Gastrocnemius medialis (tissue), 4 donors: ENCODE data around the gene OR5A1.

Source experiments
- POLR2A ChIP-seq, 2 donors: fragments of 450-650 bp; IDR thresholded peaks; one replicate each; pipeline ENCODE4 v1.6.1; 2017; ENCODE audit warnings: antibody characterized with exemption in 2 of 2, mild to moderate bottlenecking in 2 of 2, moderate library complexity in 2 of 2
- TF ChIP-seq, protein P1 (sequence below), 5 experiments: fragments of 450-650 bp in 3 of 5; fragments of 200-600 bp in 2 of 5; sonication (generic) in 2 of 5; IDR thresholded peaks in 4 of 5; conservative IDR thresholded peaks in 1 of 5; 1 replicate in 4 of 5; 2 replicates in 1 of 5; pipeline ENCODE4 v1.5.1; 2016 to 2019; ENCODE audit warnings: antibody characterized with exemption in 5 of 5, mild to moderate bottlenecking in 3 of 5, moderate library complexity in 3 of 5

GRCh38 chr11:59459916-59460315, 23.6 kb downstream of the OR5A1 start:
- TF ChIP-seq, protein P1, sequence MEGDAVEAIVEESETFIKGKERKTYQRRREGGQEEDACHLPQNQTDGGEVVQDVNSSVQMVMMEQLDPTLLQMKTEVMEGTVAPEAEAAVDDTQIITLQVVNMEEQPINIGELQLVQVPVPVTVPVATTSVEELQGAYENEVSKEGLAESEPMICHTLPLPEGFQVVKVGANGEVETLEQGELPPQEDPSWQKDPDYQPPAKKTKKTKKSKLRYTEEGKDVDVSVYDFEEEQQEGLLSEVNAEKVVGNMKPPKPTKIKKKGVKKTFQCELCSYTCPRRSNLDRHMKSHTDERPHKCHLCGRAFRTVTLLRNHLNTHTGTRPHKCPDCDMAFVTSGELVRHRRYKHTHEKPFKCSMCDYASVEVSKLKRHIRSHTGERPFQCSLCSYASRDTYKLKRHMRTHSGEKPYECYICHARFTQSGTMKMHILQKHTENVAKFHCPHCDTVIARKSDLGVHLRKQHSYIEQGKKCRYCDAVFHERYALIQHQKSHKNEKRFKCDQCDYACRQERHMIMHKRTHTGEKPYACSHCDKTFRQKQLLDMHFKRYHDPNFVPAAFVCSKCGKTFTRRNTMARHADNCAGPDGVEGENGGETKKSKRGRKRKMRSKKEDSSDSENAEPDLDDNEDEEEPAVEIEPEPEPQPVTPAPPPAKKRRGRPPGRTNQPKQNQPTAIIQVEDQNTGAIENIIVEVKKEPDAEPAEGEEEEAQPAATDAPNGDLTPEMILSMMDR (IDR thresholded peaks at IDR 0.05 in 4 of 5, conservative IDR thresholded peaks at IDR 0.05 in 1 of 5): no peak
- no peak for TF ChIP-seq POLR2A (IDR thresholded peaks at IDR 0.05)
